NT2/D1 (cell line): ENCODE results near the gene GALNT14.

Source experiments
- DNase-seq: peaks from one replicate; pipeline ENCODE4 v3.0.0-alpha.2; 2011; ENCODE audit warnings: low read depth, low spot score
- H3K27me3 ChIP-seq: 2 replicates; pipeline ENCODE4 v1.6.0; 2011; ENCODE audit warnings: mild to moderate bottlenecking; ENCODE audit not compliant: insufficient read length, insufficient read depth
- H3K36me3 ChIP-seq: 2 replicates; pipeline ENCODE4 v1.6.1; 2011; ENCODE audit warnings: mild to moderate bottlenecking, low read length, mixed read lengths; ENCODE audit not compliant: insufficient read depth, insufficient read length
- H3K4me1 ChIP-seq: 2 replicates; pipeline ENCODE4 v1.5.1; 2011; ENCODE audit not compliant: insufficient read depth, insufficient read length
- H3K4me3 ChIP-seq: 2 replicates; pipeline ENCODE4 v1.5.1; 2011; ENCODE audit warnings: low read depth; ENCODE audit not compliant: insufficient read length
- H3K9ac ChIP-seq: 2 replicates; pipeline ENCODE4 v1.6.0; 2011; ENCODE audit warnings: low read depth; ENCODE audit not compliant: insufficient read length
- H3K9me3 ChIP-seq: 2 replicates; pipeline ENCODE4 v1.5.1; 2011; ENCODE audit warnings: mild to moderate bottlenecking, low read length; ENCODE audit not compliant: insufficient read depth
- SUZ12 ChIP-seq: IDR thresholded peaks from 2 replicates; pipeline ENCODE4 v1.6.1; 2011; ENCODE audit not compliant: insufficient read length, insufficient read depth; ENCODE audit errors: extremely low read depth
- YY1 ChIP-seq: IDR thresholded peaks from 2 replicates; pipeline ENCODE4 v1.6.1; 2011; ENCODE audit not compliant: insufficient read length, insufficient read depth
- ZNF274 ChIP-seq: IDR thresholded peaks from 2 replicates; pipeline ENCODE4 v1.6.1; 2011; ENCODE audit warnings: mild to moderate bottlenecking, low read depth, low read length

The GALNT14 gene

DNA sequence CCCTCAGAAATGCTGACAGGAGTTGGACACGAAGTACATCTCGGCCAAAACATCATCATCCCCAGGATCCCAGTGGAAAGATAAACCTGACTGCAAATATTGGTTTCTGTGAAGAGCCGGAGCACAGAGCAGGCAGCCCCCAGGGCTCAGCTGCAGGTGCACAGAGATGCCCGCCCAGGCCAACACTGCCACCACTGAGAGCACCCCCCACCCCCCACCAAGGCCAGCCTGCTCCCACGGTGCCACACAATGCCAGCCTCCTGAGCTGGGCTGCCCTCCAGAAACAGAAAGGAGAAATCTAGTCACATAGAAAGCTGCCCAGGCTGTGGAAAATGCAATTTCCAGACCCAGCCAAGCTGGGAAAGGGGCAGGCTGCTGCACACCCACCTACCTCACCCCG is 71.7 kb downstream of the GALNT14 start:
- no peak overlapping the region for H3K4me3 ChIP-seq
- H3K9me3 ChIP-seq = no peaks in the 10 kb centered on the region
- H3K27me3 ChIP-seq = no peaks in the 10 kb centered on the region
- TF ChIP-seq YY1 (no peak), SUZ12 (no peak), ZNF274 (no peak)
- H3K9ac ChIP-seq = no peak overlapping the region
- DNase-seq = no peak
- H3K4me1 ChIP-seq = peaks cover 3% of the 10 kb centered on the region
- H3K36me3 ChIP-seq = no peaks in the 10 kb centered on the region

DNA sequence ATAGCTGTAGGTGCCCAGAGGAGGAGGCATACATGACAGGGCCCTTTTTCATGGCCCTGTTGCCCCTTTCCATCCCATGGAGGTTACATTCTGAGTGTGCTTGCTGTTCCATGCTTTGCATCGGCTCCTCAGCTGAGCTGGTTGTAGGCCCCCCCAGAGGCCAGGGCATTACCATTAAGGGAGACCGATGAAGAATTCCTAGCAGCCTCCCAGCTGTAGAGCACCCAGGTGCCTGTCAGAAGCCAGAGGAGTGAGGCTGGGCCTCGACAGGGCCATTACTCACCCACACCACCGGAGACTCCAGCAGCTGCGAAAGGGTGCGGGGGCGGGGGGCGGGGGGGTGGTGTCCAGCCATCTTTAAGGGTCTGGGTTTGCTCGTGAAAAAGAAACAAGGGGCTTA is 72.2 kb downstream of the GALNT14 start:
- DNase-seq = no peak
- H3K9ac ChIP-seq = no peak overlapping the region
- no peak overlapping the region for H3K4me3 ChIP-seq
- peaks cover 2% of the 10 kb centered on the region for H3K4me1 ChIP-seq
- no peaks in the 10 kb centered on the region for H3K9me3 ChIP-seq
- H3K36me3 ChIP-seq = no peaks in the 10 kb centered on the region
- no peaks in the 10 kb centered on the region for H3K27me3 ChIP-seq
- no peak for TF ChIP-seq YY1
- TF ChIP-seq ZNF274 = no peak
- no peak for TF ChIP-seq SUZ12

DNA sequence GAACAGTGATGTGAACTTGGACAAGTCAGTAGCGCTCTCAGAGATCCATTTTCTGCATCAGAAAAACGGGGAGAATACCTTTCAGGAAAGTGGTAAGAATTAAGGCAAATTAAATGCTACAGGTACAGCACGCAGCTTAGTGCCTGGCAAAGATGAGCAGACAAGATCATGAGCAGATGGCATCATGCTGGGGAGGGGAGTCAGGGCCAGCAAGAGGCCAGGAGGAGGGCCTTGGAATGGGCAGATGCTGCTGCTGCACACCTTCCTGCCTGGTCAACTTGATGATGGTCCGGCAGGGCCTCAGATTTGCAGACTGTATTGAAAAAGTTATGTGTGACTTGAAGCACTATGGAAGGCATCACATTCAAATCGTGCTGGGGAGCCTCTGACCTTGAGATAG is 72.9 kb downstream of the GALNT14 start:
- DNase-seq = no peak
- Histone ChIP-seq H3K27me3 (no peaks in the 10 kb centered on the region), H3K36me3 (no peaks in the 10 kb centered on the region), H3K4me3 (no peak overlapping the region), H3K4me1 (no peaks in the 10 kb centered on the region), H3K9me3 (no peaks in the 10 kb centered on the region), H3K9ac (no peak overlapping the region)
- no peak for TF ChIP-seq YY1
- no peak for TF ChIP-seq ZNF274

DNA sequence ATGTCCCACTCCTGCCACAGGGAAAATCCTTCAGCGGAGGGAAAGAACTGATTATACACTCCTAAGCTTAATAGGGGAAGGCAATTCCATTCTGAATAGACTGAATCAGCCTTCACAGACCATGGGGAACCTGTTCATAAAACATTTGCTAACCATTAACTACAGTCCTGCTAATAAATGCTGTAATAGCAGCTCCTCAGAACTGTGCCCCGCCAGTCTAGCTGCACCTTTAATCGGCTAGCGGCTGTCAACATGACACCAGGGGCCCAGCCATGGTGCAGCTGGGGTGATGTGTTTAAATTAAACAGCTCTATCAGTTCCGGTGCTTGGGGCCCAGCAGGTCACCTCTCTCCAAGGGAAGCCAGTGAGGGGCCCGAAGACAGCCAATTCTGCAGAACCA is 77.8 kb downstream of the GALNT14 start:
- H3K27me3 ChIP-seq = no peaks in the 10 kb centered on the region
- DNase-seq = no peak
- H3K9ac ChIP-seq = no peak overlapping the region
- no peak overlapping the region for H3K4me3 ChIP-seq
- TF ChIP-seq ZNF274 (no peak), SUZ12 (no peak), YY1 (no peak)
- H3K4me1 ChIP-seq = no peaks in the 10 kb centered on the region
- no peaks in the 10 kb centered on the region for H3K36me3 ChIP-seq
- no peaks in the 10 kb centered on the region for H3K9me3 ChIP-seq

DNA sequence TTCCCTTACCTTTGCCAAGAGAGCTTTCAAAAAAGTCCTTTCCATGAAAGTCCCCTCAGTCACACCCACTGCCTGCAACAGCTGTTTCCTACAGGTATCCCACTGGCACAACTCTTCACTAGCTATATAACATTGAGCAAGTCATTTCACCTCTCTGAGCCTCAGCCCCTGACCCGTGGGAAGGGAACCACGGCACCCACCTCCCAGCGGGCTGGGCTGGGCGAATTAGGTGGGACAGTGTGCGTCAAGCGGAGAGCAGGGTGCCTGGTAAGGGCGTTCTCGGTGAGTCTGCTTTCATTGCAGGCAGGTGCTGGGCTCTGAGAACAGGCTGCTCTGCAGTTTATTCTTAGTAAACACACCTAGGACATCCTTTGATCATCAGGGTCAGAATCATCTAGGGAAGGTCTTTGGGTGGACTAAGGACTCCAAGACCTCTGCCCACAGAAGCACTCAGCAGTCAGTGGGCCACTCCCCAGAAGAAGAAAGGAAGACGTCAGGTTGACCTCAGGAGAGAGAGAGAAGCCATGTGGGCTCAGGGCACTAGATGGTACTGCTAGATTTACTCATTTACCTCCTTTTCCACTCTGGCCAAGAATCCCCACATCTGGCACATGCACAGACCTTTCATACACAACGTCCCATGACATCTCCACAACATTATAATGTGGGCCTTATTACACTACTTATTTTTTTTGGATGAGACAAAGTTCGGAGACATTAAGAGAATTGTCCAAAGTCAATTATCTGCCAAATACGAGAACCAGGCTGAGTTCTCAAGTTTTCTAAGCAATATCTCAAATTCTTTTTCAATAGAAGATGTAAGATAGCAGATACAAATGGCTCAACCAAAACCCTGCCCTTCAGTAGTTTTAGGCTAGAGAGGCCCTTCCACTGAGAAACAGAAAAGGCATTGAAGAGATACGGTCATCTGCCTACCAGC is 79.9 kb downstream of the GALNT14 start:
- H3K27me3 ChIP-seq = no peaks in the 10 kb centered on the region
- H3K9ac ChIP-seq = no peak overlapping the region
- H3K4me3 ChIP-seq = no peak overlapping the region
- no peak for TF ChIP-seq ZNF274
- no peaks in the 10 kb centered on the region for H3K4me1 ChIP-seq
- DNase-seq = no peak
- no peaks in the 10 kb centered on the region for H3K36me3 ChIP-seq
- H3K9me3 ChIP-seq = no peaks in the 10 kb centered on the region

DNA sequence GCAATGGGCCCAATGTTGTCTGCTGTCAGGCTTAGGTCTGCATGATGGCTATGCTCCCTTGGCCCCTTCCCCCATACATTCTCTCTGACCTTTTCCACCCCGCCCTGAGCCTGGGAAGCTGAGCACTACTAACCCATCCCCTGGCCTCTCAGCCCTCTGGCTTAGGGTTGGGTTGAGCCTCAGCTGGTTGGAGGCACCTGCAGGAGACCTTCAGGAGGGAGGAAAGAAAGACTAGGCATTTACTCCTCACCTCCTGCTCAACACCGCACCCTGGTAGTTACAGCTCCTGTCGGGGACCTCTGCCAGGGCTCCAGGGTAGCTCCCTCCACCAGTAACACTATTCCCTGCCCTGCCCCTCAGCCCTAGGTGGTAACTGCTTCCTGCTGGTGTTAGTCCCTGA is 80.5 kb downstream of the GALNT14 start:
- TF ChIP-seq YY1 (no peak), ZNF274 (no peak), SUZ12 (no peak)

DNA sequence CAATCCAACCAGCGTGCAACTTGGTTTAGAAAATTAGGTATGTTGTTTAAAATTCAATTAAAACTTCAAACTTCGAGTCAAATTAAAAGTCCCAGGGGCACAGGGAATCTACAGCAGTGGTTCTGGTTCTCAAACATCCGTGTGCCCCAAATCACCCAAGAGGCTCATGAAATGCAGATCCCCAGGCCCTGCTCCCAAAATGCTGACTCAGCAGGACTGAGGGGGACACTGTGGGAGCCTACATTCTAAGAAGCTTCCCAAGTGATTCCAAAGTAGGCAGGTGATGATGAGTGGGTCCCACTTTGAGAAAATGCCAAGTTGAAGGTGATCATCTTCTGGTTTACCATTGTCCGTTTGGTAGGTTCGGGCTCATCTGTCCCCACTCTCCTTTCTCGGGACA is 82.3 kb downstream of the GALNT14 start:
- H3K36me3 ChIP-seq = no peaks in the 10 kb centered on the region
- no peak overlapping the region for H3K4me3 ChIP-seq
- TF ChIP-seq ZNF274 = no peak
- no peak for TF ChIP-seq YY1
- TF ChIP-seq SUZ12 = no peak
- H3K4me1 ChIP-seq = no peaks in the 10 kb centered on the region
- no peak for DNase-seq
- no peaks in the 10 kb centered on the region for H3K9me3 ChIP-seq
- H3K9ac ChIP-seq = no peak overlapping the region
- no peaks in the 10 kb centered on the region for H3K27me3 ChIP-seq

More for the DNA sequence above, 80.5 kb downstream of the GALNT14 start:
- Histone ChIP-seq H3K9me3 (no peaks in the 10 kb centered on the region), H3K4me3 (no peak overlapping the region), H3K4me1 (no peaks in the 10 kb centered on the region), H3K36me3 (no peaks in the 10 kb centered on the region), H3K9ac (no peak overlapping the region), H3K27me3 (no peaks in the 10 kb centered on the region)
- no peak for DNase-seq
